Psoas muscle (tissue), 8 donors: ENCODE results near the gene ANP32A. TPM values are rescaled to one million over a fixed set of nuclear protein-coding genes. Genes with fewer than 3 reads are reported as not detected.

Experiments used
- ATAC-seq, 4 donors: fragments of 200-7000 bp; cut with Tn5 transposase; one replicate each; pipeline ENCODE4 v1.9.1; 2020; ENCODE audit warnings: moderate library complexity in 3 of 4, mild to moderate bottlenecking in 2 of 4
- DNase-seq, 2 donors: peaks; one replicate each; pipeline ENCODE4 v3.0.0-alpha.2; 2020
- H3K27ac ChIP-seq: fragments of 200-600 bp; one replicate; pipeline ENCODE4 v1.8.0; 2022
- H3K27me3 ChIP-seq, 3 donors: fragments of 200-600 bp in 1 of 3; one replicate each; pipeline versions ENCODE4 v1.6.1 to v1.8.0; 2013 to 2022; ENCODE audit warnings: low read length in 2 of 3, mild to moderate bottlenecking in 2 of 3, moderate library complexity in 1 of 3; ENCODE audit not compliant: insufficient read depth in 3 of 3
- H3K36me3 ChIP-seq, 2 donors: fragments of 200-600 bp in 1 of 2; one replicate each; pipeline versions ENCODE4 v1.6.1 to v1.8.0; 2013 to 2022; ENCODE audit warnings: low read depth in 1 of 2, mild to moderate bottlenecking in 1 of 2, moderate library complexity in 1 of 2; ENCODE audit not compliant: insufficient read depth in 1 of 2
- H3K4me1 ChIP-seq: fragments of 200-600 bp; one replicate; pipeline ENCODE4 v1.8.0; 2022
- H3K4me3 ChIP-seq: fragments of 200-600 bp; one replicate; pipeline ENCODE4 v1.8.0; 2022; ENCODE audit warnings: mild to moderate bottlenecking
- H3K9me3 ChIP-seq: fragments of 200-600 bp; one replicate; pipeline ENCODE4 v1.8.0; 2022
- CTCF ChIP-seq: fragments of 200-600 bp; IDR thresholded peaks from one replicate; pipeline ENCODE4 v1.8.0; 2022; ENCODE audit warnings: antibody characterized with exemption
- WGBS, 3 donors: extraction: QIAGEN DNeasy Blood & Tissue Kit; methylation state at CpG; one replicate each; pipeline versions ENCODE4 v1.1.6 to v1.1.7; 2013; 5-methylcytosine and 5-hydroxymethylcytosine counted together
- intact Hi-C, 2 donors: fragments of 100-400 bp; cut with DNase I; formaldehyde crosslinking; loops; one replicate each; pipeline versions ENCODE4 v1.11.0 to v1.14.2; 2022
- polyA plus RNA-seq, 3 donors: library from polyadenylated mRNA; stranded (reverse); fragments of 200-250 nt; gene quantifications; one replicate each; pipeline ENCODE4 v1.2.3, GENCODE V29; 2013
- total RNA-seq, 4 donors: library from RNA; stranded (reverse); fragmentation: NEBNext Ultra II Directional in 2 of 4; extraction: Animal tissue kit (Norgen Biotek cat#: 25700) in 2 of 4; gene quantifications; one replicate each; pipeline versions ENCODE4 v1.2.1 to v1.2.4, GENCODE V29; 2021 to 2023
- donor health status: healthy with polysubstance abuse.
- donor health status: DM: no; HTN: no; CAD: no; lungs with moderate emphysema.
- donor health status: Bipolar disorder and iron deficiency.
- donor health status: healthy.
- donor health status: DM: yes; HTN: yes; CAD: no.
- donor health status: DM: no; HTN: no; CAD: no.
- donor health status: DM: no; HTN: no; CAD: no.
- donor health status: DM: yes; HTN: yes; CAD: no.

ANP32A gene
- total and polyA plus RNA-seq, 7 donors, result 56.7 to 98.2 (median 83.7) TPM

GRCh38 chr15:68792901-68793766 is 27.6 kb downstream of the ANP32A start:
- ATAC-seq (peak; percentile 9 to 45 (median 32)), DNase-seq (no peak)
- peaks cover 81% of the 10 kb centered on the region for H3K4me1 ChIP-seq
- intact Hi-C loops, result no loop called here
- H3K9me3 ChIP-seq, result no peaks in the 10 kb centered on the region
- TF ChIP-seq CTCF, result no peak
- peak overlapping the region; percentile 83 for H3K27ac ChIP-seq
- H3K4me3 ChIP-seq, result peak overlapping the region; percentile 26
- no peaks in the 10 kb centered on the region for H3K27me3 ChIP-seq
- H3K36me3 ChIP-seq, result no peaks in the 10 kb centered on the region
- 47 to 53% (median 47%) methylated on average over 14 of the region's 14 CpGs for WGBS, 3 donors

DNA sequence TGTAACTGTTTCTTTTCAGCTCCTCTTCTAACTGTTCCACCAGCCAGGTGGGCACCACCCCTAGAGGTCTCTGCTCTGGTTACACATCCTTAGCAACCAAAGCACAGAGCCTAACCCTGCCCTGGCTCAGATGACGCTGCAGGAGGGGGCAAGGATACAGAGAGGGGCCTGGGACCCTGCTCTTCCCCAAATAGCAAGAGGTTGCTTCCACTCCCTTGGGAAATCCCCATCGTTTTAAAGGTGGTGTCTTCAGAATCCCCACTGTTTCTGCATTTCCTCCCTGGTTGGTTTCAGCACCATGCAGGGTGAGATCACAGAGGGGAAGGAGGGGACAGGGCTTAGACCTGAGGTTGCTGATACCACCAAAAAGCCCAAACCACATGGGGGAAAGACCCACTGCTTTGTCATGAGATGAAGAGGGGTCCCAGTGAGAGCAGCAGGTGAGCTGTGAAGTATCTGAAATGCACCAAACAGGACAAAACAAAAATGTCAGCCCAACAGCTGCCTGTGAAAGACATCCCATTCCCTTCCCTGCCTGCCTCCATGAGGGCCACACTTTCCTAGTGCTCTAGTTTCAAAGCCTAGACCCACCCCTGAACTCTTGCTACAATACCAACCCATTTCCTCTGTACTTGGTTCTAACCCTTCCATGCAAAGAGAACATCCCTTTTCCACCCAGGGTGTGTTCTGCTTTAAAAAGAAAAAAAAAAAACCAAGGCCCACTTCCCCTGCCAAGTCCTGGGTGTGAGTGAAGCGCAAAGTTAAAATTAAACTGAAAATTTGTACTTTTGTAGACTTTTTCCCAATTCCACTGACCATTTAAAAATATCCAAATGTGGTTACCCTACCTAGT is 29.0 kb downstream of the ANP32A start:
- H3K27ac ChIP-seq, result no peak overlapping the region
- intact Hi-C loops, result no loop called here
- TF ChIP-seq CTCF, result no peak
- H3K27me3 ChIP-seq, result no peaks in the 10 kb centered on the region
- peaks cover 0 to 8% of the 10 kb centered on the region in 2 donors for H3K36me3 ChIP-seq
- DNase-seq (no peak), ATAC-seq (no peak)
- WGBS, 3 donors, result 58 to 75% (median 63%) methylated on average over 3 of the region's 3 CpGs
- no peaks in the 10 kb centered on the region for H3K9me3 ChIP-seq
- H3K4me3 ChIP-seq, result no peak overlapping the region
- peaks cover 74% of the 10 kb centered on the region for H3K4me1 ChIP-seq

- ATAC-seq, result no peak
- H3K27ac ChIP-seq, result no peak overlapping the region
- WGBS, 3 donors, result 93 to 100% (median 96%) methylated on average over 2 of the region's 2 CpGs
- no peak for TF ChIP-seq CTCF
- H3K36me3 ChIP-seq, result peaks cover 0 to 15% of the 10 kb centered on the region in 2 donors
- no peaks in the 10 kb centered on the region for H3K27me3 ChIP-seq
- no peaks in the 10 kb centered on the region for H3K9me3 ChIP-seq
- intact Hi-C loops, result no loop called here
- no peak overlapping the region for H3K4me3 ChIP-seq
- DNase-seq, result no peak
- peaks cover 67% of the 10 kb centered on the region for H3K4me1 ChIP-seq
Observed at GRCh38 chr15:68790910-68791309, 29.8 kb downstream of the ANP32A start.

DNA sequence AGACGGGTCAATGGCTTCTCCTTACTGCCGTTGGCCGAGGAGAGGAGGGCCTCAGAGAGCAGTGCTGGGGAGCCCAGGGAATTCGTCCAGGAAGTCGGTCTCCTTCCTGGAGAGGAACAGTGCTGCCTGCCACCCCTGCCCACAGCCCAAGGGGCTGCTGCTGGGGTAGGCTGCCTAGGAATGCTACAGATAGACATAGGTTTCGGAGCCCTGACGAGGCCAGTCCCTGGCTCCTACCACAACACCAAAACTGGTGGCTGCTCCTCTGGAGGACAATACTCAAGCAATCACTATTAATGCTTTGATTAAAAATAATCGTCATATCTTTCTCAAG is 30.5 kb downstream of the ANP32A start:
- Histone ChIP-seq H3K27ac (no peak overlapping the region), H3K4me1 (peaks cover 61% of the 10 kb centered on the region), H3K9me3 (no peaks in the 10 kb centered on the region), H3K27me3 (no peaks in the 10 kb centered on the region), H3K36me3 (peaks cover 0 to 22% of the 10 kb centered on the region in 2 donors), H3K4me3 (no peak overlapping the region)
- WGBS, 3 donors, result 66 to 71% (median 67%) methylated on average over 8 of the region's 8 CpGs
- no peak for DNase-seq
- intact Hi-C loops, result no loop called here
- no peak for ATAC-seq
- TF ChIP-seq CTCF, result no peak
